Naive thymus-derived CD8-positive, alpha-beta T cell (primary cell): ENCODE results near the gene PPIL6. TPM values are rescaled to one million over a fixed set of nuclear protein-coding genes. Genes with fewer than 3 reads are reported as not detected.
"Not testable (repeated sequence)": the region's sequence is repeated elsewhere in the genome, so short reads cannot be mapped to it uniquely, and the experiment has no call there.

Experiments
- ATAC-seq, 2 donors: fragments of 150-1000 bp; cut with Tn5 transposase in 1 of 2; sonication (Bioruptor Pico), chemical (Tn5 transposase) in 1 of 2; 1 replicate in 1 of 2; 2 replicates in 1 of 2; pipeline ENCODE4 v1.10.0; 2021; ENCODE audit warnings: mild to moderate bottlenecking in 2 of 2, moderate library complexity in 2 of 2
- POLR2A ChIA-PET: fragments of 350-600 bp; sonication (Branson Sonifier 250); formaldehyde crosslinking; loops from one replicate; lab custom pipeline; 2021; ENCODE audit warnings: antibody characterized with exemption; lab: Charles Lee
- DNase-seq, 10 donors: peaks; one replicate each; pipeline versions ENCODE4 v3.0.0 to v3.0.0-alpha.2; 2020 to 2022
- H3K27ac Mint-ChIP-seq, 10 donors: one replicate each; pipeline ENCODE4 v1.8.0; 2020 to 2022; ENCODE audit warnings: mild to moderate bottlenecking in 10 of 10, mixed read lengths in 10 of 10, moderate library complexity in 4 of 10, inconsistent platforms in 1 of 10
- H3K27me3 Mint-ChIP-seq, 5 donors: one replicate each; pipeline ENCODE4 v1.8.0; 2021 to 2022; ENCODE audit warnings: mixed read lengths in 5 of 5
- H3K36me3 Mint-ChIP-seq, 3 donors: one replicate each; pipeline ENCODE4 v1.8.0; 2020 to 2022; ENCODE audit warnings: mixed read lengths in 3 of 3, mild to moderate bottlenecking in 2 of 3, inconsistent platforms in 1 of 3
- H3K4me1 Mint-ChIP-seq, 4 donors: one replicate each; pipeline ENCODE4 v1.8.0; 2021 to 2022; ENCODE audit warnings: mixed read lengths in 4 of 4
- H3K4me3 Mint-ChIP-seq, 10 donors: one replicate each; pipeline ENCODE4 v1.8.0; 2020 to 2022; ENCODE audit warnings: mild to moderate bottlenecking in 10 of 10, mixed read lengths in 10 of 10, moderate library complexity in 6 of 10, inconsistent platforms in 1 of 10
- H3K9me3 Mint-ChIP-seq, 9 donors: one replicate each; pipeline ENCODE4 v1.8.0; 2020 to 2022; ENCODE audit warnings: mixed read lengths in 9 of 9, mild to moderate bottlenecking in 3 of 9, inconsistent platforms in 1 of 9, moderate library complexity in 1 of 9
- polyA plus RNA-seq, 3 donors: library from polyadenylated mRNA; unstranded; fragments of 300-500 nt; fragmentation: Illumina TruSeq; gene quantifications; one replicate each; pipeline ENCODE4 v1.2.3, GENCODE V29; 2021
- total RNA-seq, 8 experiments: library from RNA in 2 of 8; stranded (reverse) in 2 of 8; gene quantifications; one replicate each; pipeline ENCODE4 v1.2.3 and lab custom pipeline; 2021 to 2026

Gene PPIL6
- total and polyA plus RNA-seq, 5 experiments from 2014 or later, result 0.25 to 1.7 (median 0.66) TPM

DNA sequence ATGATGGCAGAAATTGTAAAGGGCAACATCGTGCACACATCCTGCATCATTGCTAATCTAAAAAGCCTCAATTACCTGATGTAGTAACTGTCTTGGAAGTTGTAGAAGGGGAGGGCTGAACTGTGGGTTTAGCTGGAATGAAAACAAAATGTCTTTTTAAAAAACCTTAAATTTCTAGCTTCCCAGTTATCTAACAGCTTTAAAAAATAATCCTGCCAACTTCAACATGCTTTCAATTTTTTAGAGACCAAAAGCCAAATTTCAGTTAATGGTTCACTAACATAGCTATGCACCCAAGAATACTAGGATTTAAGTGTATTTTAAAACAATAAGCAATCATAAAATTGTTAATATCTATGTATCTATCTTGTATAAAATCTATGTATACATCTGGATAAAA, 70.1 kb downstream of the PPIL6 start:
- DNase-seq (no peak), ATAC-seq (no peak)
- POLR2A ChIA-PET, result interaction anchor here (0.9 kb wide), 1 partner anchor 12 kb away, joined by 5 read pairs; the partner anchor contains the start of gene CD164
- no peak overlapping the region for H3K4me3 Mint-ChIP-seq
- peaks cover 23 to 62% (median 49%) of the 10 kb centered on the region in 4 donors for H3K4me1 Mint-ChIP-seq
- H3K9me3 Mint-ChIP-seq, result no peaks in the 10 kb centered on the region
- H3K27ac Mint-ChIP-seq, result peak overlapping the region in 1 of 10 donors; percentile 14
- H3K36me3 Mint-ChIP-seq, result peaks cover 12 to 94% (median 33%) of the 10 kb centered on the region in 3 donors
- no peaks in the 10 kb centered on the region for H3K27me3 Mint-ChIP-seq

DNA sequence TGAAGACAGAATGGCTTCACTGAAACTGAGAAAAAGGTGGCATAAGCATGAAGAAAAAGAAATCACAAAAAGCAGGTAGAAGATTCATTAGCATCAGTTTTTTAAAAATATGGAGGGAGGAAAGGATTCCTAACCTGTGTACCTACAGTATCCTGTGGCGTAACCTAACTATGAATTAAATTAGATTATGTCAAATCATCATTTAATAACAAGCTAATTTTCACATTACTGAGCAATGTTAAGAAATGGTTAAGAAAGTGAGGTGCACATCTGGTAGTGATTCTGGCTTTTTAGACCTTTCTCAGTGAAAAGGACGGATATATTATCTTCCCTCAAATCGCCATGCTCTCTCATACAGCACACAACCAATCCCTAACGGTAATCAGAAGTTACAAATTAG, 70.7 kb downstream of the PPIL6 start:
- Mint-ChIP-seq H3K27me3 (no peaks in the 10 kb centered on the region), H3K4me3 (no peak overlapping the region), H3K9me3 (no peaks in the 10 kb centered on the region), H3K4me1 (peaks cover 22 to 61% (median 44%) of the 10 kb centered on the region in 4 donors), H3K27ac (peak overlapping the region in 3 of 10 donors; percentile 14 to 66 (median 43)), H3K36me3 (peaks cover 10 to 93% (median 38%) of the 10 kb centered on the region in 3 donors)
- DNase-seq (no peak), ATAC-seq (no peak)
- POLR2A ChIA-PET, result no interaction called here

DNA sequence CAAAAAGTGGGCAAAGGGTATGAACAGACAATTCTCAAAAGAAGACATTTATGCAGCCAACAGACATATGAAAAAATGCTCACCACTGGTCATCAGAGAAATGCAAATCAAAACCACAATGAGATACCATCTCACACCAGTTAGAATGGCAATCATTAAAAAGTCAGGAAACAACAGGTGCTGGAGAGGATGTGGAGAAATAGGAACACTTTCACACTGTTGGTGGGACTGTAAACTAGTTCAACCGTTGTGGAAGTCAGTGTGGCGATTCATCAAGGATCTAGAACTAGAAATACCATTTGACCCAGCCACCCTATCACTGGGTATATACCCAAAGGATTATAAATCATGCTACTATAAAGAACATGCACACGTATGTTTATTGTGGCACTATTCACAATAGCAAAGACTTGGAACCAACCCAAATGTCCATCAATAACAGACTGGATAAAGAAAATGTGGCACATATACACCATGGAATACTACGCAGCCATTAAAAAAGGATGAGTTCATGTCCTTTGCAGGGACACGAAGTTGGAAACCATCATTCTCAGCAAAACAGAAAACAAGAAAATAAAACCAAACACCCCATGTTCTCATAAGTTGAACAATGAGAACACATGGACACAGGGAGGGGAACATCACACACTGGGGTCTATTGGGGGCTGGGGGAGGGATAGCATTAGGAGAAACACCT, 75.9 kb downstream of the PPIL6 start:
- Mint-ChIP-seq H3K4me1 (peaks cover 3 to 47% (median 29%) of the 10 kb centered on the region in 4 donors), H3K36me3 (peaks cover 17 to 89% (median 65%) of the 10 kb centered on the region in 3 donors), H3K27ac (peak overlapping the region in 3 of 10 donors; percentile 20 to 41 (median 33))
- H3K9me3 Mint-ChIP-seq, POLR2A ChIA-PET, H3K4me3 Mint-ChIP-seq, H3K27me3 Mint-ChIP-seq, DNase-seq, ATAC-seq: not testable (repeated sequence)

DNA sequence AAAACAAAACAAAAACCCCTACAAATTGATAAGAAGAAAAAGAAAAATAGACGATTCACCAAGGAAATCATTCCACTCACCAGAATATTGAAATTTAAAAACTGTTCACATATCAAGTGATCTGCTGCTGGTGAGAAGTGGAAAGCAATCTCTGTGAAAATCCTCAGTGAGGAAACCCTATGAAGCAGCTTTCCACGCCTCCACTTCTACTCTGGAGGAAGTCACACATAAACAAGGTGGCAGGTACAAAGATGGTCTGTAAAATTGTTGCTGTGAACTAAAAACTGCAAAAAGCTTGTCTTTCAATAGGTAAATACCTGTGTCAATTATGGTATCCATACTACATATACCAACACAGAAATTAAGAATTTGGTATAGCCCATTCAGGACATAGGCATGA, 76.7 kb downstream of the PPIL6 start:
- POLR2A ChIA-PET, result no interaction called here
- H3K9me3 Mint-ChIP-seq, result no peaks in the 10 kb centered on the region
- H3K27ac Mint-ChIP-seq, result peak overlapping the region in 3 of 10 donors; percentile 24 to 41 (median 29)
- no peak for DNase-seq
- H3K4me1 Mint-ChIP-seq, result peaks cover 3 to 53% (median 30%) of the 10 kb centered on the region in 4 donors
- peaks cover 21 to 88% (median 72%) of the 10 kb centered on the region in 3 donors for H3K36me3 Mint-ChIP-seq
- peak overlapping the region in 1 of 10 donors; percentile 14 for H3K4me3 Mint-ChIP-seq
- H3K27me3 Mint-ChIP-seq, result no peaks in the 10 kb centered on the region
- no peak for ATAC-seq

DNA sequence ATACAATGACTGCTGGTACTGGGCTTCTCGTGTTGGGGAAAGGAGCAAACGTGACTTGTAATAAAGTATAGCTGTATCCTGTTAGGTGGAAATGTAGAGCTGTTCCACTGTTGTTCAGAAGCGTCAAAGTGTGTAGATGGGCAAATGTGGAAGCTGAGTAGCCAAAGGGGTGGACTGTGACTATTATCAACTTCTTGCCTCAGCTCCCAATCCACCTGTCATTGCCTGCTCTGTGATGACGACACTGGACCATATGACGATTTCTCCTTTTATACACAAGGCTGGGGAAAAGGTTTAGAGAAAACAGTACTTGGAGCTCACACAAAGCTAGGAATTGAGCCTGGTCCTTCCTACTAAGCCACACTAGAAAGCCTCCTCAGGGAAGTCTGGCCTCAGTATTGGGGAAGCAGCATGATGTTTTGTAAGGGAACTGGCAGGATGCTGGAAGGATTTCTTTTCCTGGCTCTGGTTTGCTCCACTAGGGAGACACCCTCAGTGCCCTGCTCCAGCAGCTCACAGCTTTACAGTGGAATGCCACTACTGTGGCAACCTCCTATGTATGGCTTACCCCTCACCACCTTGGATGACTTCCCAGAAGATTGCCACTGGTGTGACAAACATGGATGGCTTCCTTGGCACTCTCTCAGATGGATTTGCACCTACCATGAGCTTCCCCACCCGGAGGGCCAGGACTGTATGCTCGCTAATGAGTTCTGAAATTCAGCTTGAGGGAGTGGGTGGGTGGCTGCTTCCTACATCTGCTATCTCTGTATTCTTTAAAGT, 78.1 kb downstream of the PPIL6 start:
- ATAC-seq, result no peak
- peak overlapping the region in 3 of 10 donors; percentile 11 to 69 (median 36) for H3K27ac Mint-ChIP-seq
- H3K4me1 Mint-ChIP-seq, result peaks cover 3 to 53% (median 34%) of the 10 kb centered on the region in 4 donors
- POLR2A ChIA-PET, result interaction anchor here (1.8 kb wide), 1 partner anchor 20 kb away, joined by 5 read pairs; the partner anchor contains the start of gene CD164
- H3K36me3 Mint-ChIP-seq, result peaks cover 26 to 90% (median 84%) of the 10 kb centered on the region in 3 donors
- H3K9me3 Mint-ChIP-seq, result peaks cover 0 to 2% (median 0%) of the 10 kb centered on the region in 9 donors
- no peaks in the 10 kb centered on the region for H3K27me3 Mint-ChIP-seq
- no peak overlapping the region for H3K4me3 Mint-ChIP-seq
- no peak for DNase-seq

DNA sequence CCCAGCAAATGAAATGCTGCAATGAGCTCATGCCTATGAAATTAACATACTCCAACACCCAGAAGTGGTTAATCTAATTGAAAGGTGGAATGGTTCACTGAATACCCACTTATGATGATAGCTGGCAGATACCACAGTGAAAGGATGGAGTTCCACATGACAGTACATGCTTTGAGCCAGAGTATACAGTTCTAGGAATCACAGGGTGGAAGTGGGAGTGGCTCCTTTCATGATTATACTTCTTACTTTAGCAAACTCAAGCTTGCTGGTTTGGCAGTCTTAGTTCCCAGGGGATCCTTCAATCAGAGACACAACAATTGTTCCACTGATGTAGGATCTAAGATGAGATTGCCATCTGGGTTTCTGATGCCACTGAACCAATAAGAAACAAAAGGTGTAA, 79.6 kb downstream of the PPIL6 start:
- Mint-ChIP-seq H3K27ac (peak overlapping the region in 3 of 10 donors; percentile 1 to 44 (median 21)), H3K36me3 (peaks cover 20 to 89% (median 84%) of the 10 kb centered on the region in 3 donors), H3K4me1 (peaks cover 1 to 48% (median 30%) of the 10 kb centered on the region in 4 donors), H3K4me3 (peak overlapping the region in 1 of 10 donors; percentile 23), H3K9me3 (peaks cover 0 to 6% (median 0%) of the 10 kb centered on the region in 9 donors), H3K27me3 (no peaks in the 10 kb centered on the region)
- POLR2A ChIA-PET, result interaction anchor here (0.7 to 1.8 kb wide), 2 partner anchors 17 to 22 kb away, joined by 3 to 5 read pairs; partner anchors contain the start of gene CD164
- ATAC-seq (peak in 1 of 2 donors; percentile 20), DNase-seq (no peak)

DNA sequence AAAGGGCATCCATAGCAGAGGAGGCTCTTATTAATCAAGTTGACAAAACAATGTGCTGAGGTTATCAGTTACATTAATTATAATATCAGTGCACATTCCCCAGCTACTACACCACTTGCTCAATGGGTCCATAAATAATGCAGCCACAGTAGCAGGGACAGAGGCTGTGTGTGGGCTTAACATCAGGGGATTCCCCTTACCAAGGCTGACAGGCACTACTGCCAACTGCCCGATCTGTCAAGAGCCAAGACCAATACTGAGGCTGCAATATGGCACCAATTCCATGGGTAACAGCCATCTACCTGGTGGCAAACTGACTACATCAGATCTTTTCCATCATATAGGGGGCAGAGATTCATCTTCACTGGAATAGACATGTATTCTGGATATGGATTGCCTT, 80.1 kb downstream of the PPIL6 start:
- DNase-seq, result no peak
- peaks cover 20 to 91% (median 83%) of the 10 kb centered on the region in 3 donors for H3K36me3 Mint-ChIP-seq
- POLR2A ChIA-PET, result no interaction called here
- H3K4me1 Mint-ChIP-seq, result peaks cover 1 to 48% (median 30%) of the 10 kb centered on the region in 4 donors
- H3K9me3 Mint-ChIP-seq, result peaks cover 0 to 6% (median 0%) of the 10 kb centered on the region in 9 donors
- H3K27ac Mint-ChIP-seq, result peak overlapping the region in 3 of 10 donors; percentile 1 to 53 (median 21)
- peak overlapping the region in 1 of 10 donors; percentile 23 for H3K4me3 Mint-ChIP-seq
- no peaks in the 10 kb centered on the region for H3K27me3 Mint-ChIP-seq
- peak in 1 of 2 donors; percentile 25 for ATAC-seq

DNA sequence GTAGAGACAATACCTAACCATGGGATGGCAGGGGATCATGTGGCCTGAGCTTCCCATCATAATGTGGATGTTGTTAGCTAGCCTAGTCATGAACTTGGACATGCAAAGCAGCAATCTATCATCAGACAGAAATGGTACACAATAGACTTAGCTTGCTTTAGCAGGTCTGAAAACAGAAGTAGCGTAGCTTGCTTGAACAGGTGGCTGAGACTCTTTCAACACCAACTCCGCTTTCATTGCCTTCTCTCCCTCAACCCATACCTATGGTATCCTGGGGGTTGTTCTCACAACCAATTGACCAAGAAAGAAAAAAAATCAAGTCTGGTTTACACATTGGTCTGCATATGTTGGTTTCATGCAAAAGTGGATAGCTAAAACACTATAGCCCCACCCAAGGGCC, 81.2 kb downstream of the PPIL6 start:
- Mint-ChIP-seq H3K4me3 (no peak overlapping the region), H3K9me3 (peaks cover 0 to 6% (median 0%) of the 10 kb centered on the region in 9 donors), H3K36me3 (peaks cover 20 to 89% (median 78%) of the 10 kb centered on the region in 3 donors), H3K4me1 (peaks cover 1 to 38% (median 28%) of the 10 kb centered on the region in 4 donors), H3K27me3 (no peaks in the 10 kb centered on the region), H3K27ac (peak overlapping the region in 1 of 10 donors; percentile 19)
- DNase-seq, result no peak
- no peak for ATAC-seq
- POLR2A ChIA-PET, result no interaction called here

DNA sequence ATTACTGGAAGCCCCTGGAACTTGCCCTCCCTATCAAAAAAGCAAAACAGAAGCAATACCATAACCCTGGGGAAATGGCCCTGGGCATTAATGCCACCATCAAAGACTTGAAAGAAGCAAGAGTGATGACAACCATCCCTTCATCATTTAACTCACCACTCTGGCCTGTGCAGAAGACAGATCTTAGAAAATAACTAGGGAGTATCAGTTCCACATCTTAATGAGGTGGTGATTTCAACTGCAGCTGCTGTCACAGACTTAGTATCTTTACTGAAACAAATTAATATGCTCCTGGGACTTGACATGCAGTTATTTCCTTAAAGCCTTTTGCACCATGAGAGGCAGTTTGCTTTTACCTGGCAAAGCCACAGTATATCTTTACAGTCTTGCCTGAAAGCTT, 82.2 kb downstream of the PPIL6 start:
- DNase-seq (no peak), ATAC-seq (no peak)
- peaks cover 0 to 6% (median 0%) of the 10 kb centered on the region in 9 donors for H3K9me3 Mint-ChIP-seq
- peaks cover 15 to 88% (median 75%) of the 10 kb centered on the region in 3 donors for H3K36me3 Mint-ChIP-seq
- H3K27ac Mint-ChIP-seq, result peak overlapping the region in 1 of 10 donors; percentile 37
- POLR2A ChIA-PET, result interaction anchor here (0.7 kb wide), 1 partner anchor 9 kb away, joined by 3 read pairs; no protein-coding TSS in a partner anchor
- H3K4me1 Mint-ChIP-seq, result peaks cover 1 to 30% (median 24%) of the 10 kb centered on the region in 4 donors
- no peak overlapping the region for H3K4me3 Mint-ChIP-seq
- no peaks in the 10 kb centered on the region for H3K27me3 Mint-ChIP-seq

DNA sequence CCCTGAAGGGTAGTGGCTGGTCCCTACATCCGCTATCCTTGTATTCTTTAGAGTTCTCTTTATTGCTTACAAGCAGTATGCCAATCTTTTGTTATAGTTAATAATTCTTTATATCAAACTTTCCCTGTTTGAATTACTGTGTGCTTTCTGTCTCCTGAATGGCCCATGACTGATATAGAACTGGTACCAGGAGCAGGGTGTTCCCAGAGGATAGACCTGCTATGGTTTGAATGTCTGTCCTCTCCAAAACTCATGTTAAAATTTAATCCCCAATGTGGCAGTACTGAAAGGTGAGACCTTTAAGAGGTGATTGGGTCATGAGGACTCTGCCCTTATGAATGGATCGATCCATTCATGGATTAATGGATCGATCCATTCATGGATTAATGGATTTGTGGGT, 84.2 kb downstream of the PPIL6 start:
- H3K27ac Mint-ChIP-seq, result no peak overlapping the region
- DNase-seq (no peak), ATAC-seq (no peak)
- peaks cover 9 to 33% (median 31%) of the 10 kb centered on the region in 4 donors for H3K4me1 Mint-ChIP-seq
- POLR2A ChIA-PET, result no interaction called here
- H3K36me3 Mint-ChIP-seq, result peaks cover 10 to 85% (median 67%) of the 10 kb centered on the region in 3 donors
- H3K9me3 Mint-ChIP-seq, result peaks cover 0 to 6% (median 0%) of the 10 kb centered on the region in 9 donors
- H3K4me3 Mint-ChIP-seq, result no peak overlapping the region
- H3K27me3 Mint-ChIP-seq, result no peaks in the 10 kb centered on the region

DNA sequence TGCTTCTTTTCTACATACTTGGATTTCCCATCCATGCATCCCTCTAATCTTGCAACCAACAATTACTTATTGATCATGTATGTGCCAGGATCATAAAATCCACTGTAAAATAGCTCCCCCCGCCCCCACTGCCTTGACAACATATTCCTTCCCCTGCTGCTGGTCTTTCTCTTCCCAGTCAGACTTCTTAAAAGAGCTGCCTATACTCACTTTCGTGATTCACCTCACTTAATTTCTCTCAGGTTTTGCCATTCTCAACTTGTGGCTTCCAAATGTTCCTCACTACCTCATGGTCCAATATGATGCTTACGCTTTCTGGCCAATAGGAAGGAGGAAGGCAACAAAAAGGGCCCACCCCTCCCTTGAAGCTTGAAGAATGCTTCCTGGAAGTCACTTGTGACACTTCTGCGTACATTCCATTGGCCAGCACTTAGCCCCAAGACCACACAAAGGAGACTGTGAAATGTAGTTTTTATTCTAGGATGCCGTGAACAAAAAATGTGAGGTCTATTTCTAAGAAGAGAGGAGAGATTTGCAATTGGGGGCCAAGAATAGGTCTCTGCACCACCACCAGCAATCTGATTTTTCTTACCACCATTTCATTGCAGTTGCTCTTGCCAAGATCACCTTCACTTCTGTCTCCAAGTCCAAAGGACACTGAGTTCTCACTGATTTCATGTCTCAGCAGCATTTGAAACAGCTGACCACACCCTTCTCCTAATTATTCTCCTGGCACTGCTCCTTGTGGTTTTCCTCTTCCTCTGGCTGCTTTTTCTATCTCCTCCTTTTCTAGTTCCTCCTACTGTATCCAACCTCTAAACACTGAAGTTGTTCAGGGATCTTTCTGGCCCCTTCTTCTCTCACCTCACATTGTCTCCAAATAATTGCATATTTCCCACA, 88.9 kb downstream of the PPIL6 start:
- H3K4me1 Mint-ChIP-seq, result peaks cover 14 to 16% (median 15%) of the 10 kb centered on the region in 4 donors
- no peaks in the 10 kb centered on the region for H3K27me3 Mint-ChIP-seq
- H3K9me3 Mint-ChIP-seq, result peaks cover 0 to 3% (median 0%) of the 10 kb centered on the region in 9 donors
- ATAC-seq (no peak), DNase-seq (no peak)
- POLR2A ChIA-PET, result interaction anchor here (1.5 kb wide), 1 partner anchor 31 kb away, joined by 4 read pairs; the partner anchor contains the start of gene CD164
- peak overlapping the region in 8 of 10 donors; percentile 9 to 64 (median 44) for H3K27ac Mint-ChIP-seq
- H3K4me3 Mint-ChIP-seq, result no peak overlapping the region
- H3K36me3 Mint-ChIP-seq, result peaks cover 0 to 48% (median 22%) of the 10 kb centered on the region in 3 donors
